Glomerular endothelial cell (primary cell): ENCODE measurements around the gene MCF2L. TPM values are rescaled to one million over a fixed set of nuclear protein-coding genes. Genes with fewer than 3 reads are reported as not detected.

Experiments
- DNase-seq: peaks from one replicate; pipeline ENCODE4 v3.0.0-alpha.2; 2011; ENCODE audit warnings: low read depth, low spot score; ENCODE audit errors: extremely low read depth
- total RNA-seq: library from RNA; depleted of rRNA; stranded (reverse); fragments of >200 nt; gene quantifications from 2 replicates; pipeline ENCODE4 v1.2.3, GENCODE V29; 2015

MCF2L gene
- total RNA-seq, 1 donor from 2014 or later, result 23.4 TPM

GRCh38 chr13:113137691-113138298, 168.8 kb downstream of the MCF2L start:
- no peak for DNase-seq

- DNase-seq, result no peak
Observed at GRCh38 chr13:113138792-113139551, 170.0 kb downstream of the MCF2L start.

GRCh38 chr13:113139577-113139976, 170.6 kb downstream of the MCF2L start:
- no peak for DNase-seq

- no peak for DNase-seq
Observed at GRCh38 chr13:113140677-113141600, 171.9 kb downstream of the MCF2L start.

GRCh38 chr13:113141601-113141970, 172.6 kb downstream of the MCF2L start:
- no peak for DNase-seq

GRCh38 chr13:113142876-113143275, 173.9 kb downstream of the MCF2L start:
- no peak for DNase-seq

DNA sequence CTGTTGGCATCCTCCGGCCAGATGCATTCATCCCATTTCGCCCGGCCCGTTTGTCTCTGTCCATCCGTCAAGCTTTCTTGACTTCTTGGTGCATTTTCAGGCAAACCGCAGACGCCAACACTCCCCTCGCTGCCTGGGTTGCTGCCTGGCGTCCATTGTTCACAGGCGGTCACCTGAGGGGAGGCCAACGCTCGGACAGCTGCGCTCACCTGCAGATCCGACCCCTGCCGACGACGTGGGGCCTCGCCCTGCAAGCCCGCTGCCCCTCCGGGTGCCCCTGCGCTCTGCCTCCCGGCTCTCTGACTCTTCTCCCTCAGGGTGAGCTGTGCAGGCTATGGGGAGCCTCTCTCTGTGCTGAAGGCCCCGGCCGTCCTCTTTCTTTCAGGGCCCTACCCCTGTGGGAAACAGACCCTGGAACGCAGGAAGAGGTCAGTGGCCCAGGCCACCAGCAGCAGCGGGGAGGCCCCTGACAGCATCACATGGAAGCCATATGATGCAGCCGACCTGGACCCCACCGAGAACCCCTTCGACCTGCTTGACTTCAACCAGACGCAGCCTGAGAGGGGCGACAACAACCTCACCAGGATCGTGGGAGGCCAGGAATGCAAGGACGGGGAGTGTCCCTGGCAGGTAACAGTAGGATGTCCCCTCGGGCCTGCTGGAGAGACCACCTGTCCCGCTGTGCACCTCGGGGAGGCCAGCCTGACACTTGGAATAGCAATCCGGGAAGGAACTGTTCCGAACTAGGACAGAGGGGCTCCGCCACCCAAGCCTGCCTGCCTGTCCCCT, 174.6 kb downstream of the MCF2L start:
- DNase-seq, result no peak

DNA sequence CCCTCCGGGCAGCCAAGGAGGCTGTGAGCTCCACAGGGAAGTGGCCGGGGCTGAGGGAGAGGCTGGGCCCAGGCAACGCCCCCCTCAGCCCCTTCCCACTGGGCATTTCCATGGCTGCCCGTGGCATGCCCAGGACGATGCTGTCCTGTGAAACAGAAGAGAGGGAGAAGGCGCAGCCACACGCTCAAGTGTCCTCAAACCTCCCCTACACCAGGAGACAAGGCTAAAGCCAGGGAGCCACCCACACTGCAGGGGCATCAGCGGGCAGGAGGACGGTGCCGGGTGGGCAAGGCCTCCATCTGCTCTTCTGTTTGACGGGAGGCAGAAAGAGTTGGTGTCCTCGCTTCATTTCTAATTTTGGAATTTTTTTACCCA, 175.2 kb downstream of the MCF2L start:
- DNase-seq, result no peak

DNA sequence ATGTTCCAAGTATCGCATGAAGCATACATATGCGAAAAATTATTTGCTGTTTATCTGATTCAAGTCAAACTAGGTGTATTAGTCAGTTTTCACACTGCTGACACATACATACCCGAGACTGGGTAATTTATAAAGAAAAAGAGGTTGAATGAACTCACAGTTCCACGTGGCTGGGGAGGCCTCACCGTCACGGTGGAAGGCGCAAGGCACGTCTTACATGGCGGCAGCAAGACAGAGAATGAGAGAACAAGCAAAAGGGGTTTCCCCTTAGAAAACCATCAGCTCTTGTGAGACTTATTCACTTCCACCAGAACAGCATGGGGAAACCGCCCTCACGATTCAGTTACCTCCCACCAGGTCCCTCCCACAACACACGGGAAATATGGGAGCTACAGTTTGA, 176.5 kb downstream of the MCF2L start:
- DNase-seq, result no peak

DNA sequence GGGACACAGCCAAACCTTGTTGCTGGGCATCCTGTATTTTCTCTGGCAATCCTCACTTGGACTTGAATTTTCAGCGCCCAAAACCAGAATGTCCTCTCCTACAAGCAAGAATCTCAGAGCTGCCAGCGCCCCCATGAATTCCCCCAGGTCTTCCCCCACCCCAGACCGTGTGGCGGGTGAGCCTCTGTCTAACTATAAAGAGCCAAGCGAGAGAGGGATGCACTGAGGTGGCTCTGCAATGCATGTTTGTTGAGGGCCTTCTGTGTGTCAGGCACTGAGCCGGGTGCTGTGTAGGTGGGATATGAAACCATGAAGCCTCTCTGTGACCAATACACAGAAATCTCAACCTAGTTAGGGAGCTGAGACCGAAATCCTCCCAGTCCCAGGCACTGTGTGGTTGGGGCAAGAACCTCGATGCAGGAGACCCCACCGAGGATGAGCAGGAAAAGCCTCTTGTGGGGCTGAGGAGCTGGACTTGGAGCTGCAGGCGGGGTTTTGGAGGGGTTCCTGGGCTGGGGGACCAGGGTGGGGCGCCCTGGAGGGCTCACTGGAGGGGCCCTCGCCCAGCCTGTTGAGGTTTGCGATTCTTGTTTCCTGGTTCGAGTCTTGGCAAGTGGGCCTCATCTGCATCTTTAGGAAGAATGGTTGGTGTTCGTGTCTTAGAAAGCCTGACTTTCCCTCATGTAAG, 177.0 kb downstream of the MCF2L start:
- no peak for DNase-seq

GRCh38 chr13:113146750-113147149, 177.7 kb downstream of the MCF2L start:
- DNase-seq, result no peak

GRCh38 chr13:113147206-113147605, 178.2 kb downstream of the MCF2L start:
- DNase-seq, result no peak

GRCh38 chr13:113148407-113148806, 179.4 kb downstream of the MCF2L start:
- DNase-seq, result no peak

GRCh38 chr13:113148940-113149503, 180.0 kb downstream of the MCF2L start:
- no peak for DNase-seq

Other genes starting within 250 kb of the MCF2L start
- gene F7, start 136.6 kb downstream of the MCF2L start, total RNA-seq, result not detected in 2 replicates
- gene F10, start 153.6 kb downstream of the MCF2L start, total RNA-seq, result not detected in 2 replicates
- not detected in 2 replicates for gene PROZ, start 189.4 kb downstream of the MCF2L start, total RNA-seq
- 35.0 and 40.1 TPM in 2 replicates for gene PCID2, start 239.5 kb downstream of the MCF2L start, total RNA-seq
- gene CUL4A, start 240.4 kb downstream of the MCF2L start, total RNA-seq, result 108 and 109 TPM in 2 replicates